Measurements from ENCODE around the gene SAMD11.

- no peak for TF ChIP-seq CTCF (IDR thresholded peaks at IDR 0.05; ENCODE audit: low read depth, low read length, missing input control)
- no peak for TF ChIP-seq SP1 (IDR thresholded peaks at IDR 0.05)
- no peak for TF ChIP-seq RAD21 (IDR thresholded peaks at IDR 0.05)
Observed at GRCh38 chr1:944341-945325, 20.9 kb downstream of the SAMD11 start.
